SW 1271 (cell line): ENCODE measurements around the gene CCDC91.
A peak's percentile ranks its signal among the peaks of the same experiment; 100 is the strongest.
"Not testable (repeated sequence)": the region's sequence is repeated elsewhere in the genome, so short reads cannot be mapped to it uniquely, and the experiment has no call there.

Experiments
- DNase-seq, 2 experiments: peaks; one replicate each; lab custom pipeline; 2025; lab: John Stamatoyannopoulos, UW

Gene CCDC91

GRCh38 chr12:28459481-28459880, 269.2 kb downstream of the CCDC91 start:
- DNase-seq = no peak

- DNase-seq = no peak
These were observed 270.3 kb downstream of the CCDC91 start for GRCh38 chr12:28460420-28461130.

GRCh38 chr12:28463396-28463795, 273.1 kb downstream of the CCDC91 start:
- no peak for DNase-seq

GRCh38 chr12:28471762-28472161, 281.5 kb downstream of the CCDC91 start:
- DNase-seq = not testable (repeated sequence)

- DNase-seq = not testable (repeated sequence)
These were observed 285.9 kb downstream of the CCDC91 start for GRCh38 chr12:28476206-28476605.

GRCh38 chr12:28479097-28479496, 288.8 kb downstream of the CCDC91 start:
- DNase-seq = not testable (repeated sequence)

- no peak for DNase-seq
These were observed 289.4 kb downstream of the CCDC91 start for GRCh38 chr12:28479683-28480082.

- DNase-seq = no peak
These were observed 293.9 kb downstream of the CCDC91 start for GRCh38 chr12:28484156-28484555.

GRCh38 chr12:28486521-28486920, 296.3 kb downstream of the CCDC91 start:
- DNase-seq = no peak

GRCh38 chr12:28489246-28489645, 299.0 kb downstream of the CCDC91 start:
- DNase-seq = no peak

GRCh38 chr12:28497889-28498411, 307.7 kb downstream of the CCDC91 start:
- peak in 1 of 2 experiments; percentile 12 for DNase-seq

GRCh38 chr12:28498850-28499249, 308.6 kb downstream of the CCDC91 start:
- no peak for DNase-seq

GRCh38 chr12:28500373-28501024, 310.2 kb downstream of the CCDC91 start:
- no peak for DNase-seq

- DNase-seq = no peak
These were observed 316.0 kb downstream of the CCDC91 start for GRCh38 chr12:28506271-28506670.

GRCh38 chr12:28507033-28507432, 316.8 kb downstream of the CCDC91 start:
- DNase-seq = peak in 1 of 2 experiments; percentile 42

- DNase-seq = no peak
These were observed 317.6 kb downstream of the CCDC91 start for GRCh38 chr12:28507867-28508266.

- DNase-seq = no peak
These were observed 322.1 kb downstream of the CCDC91 start for GRCh38 chr12:28512406-28512805.

- DNase-seq = no peak
These were observed 322.6 kb downstream of the CCDC91 start for GRCh38 chr12:28512876-28513275.

GRCh38 chr12:28513983-28514382, 323.7 kb downstream of the CCDC91 start:
- DNase-seq = no peak

GRCh38 chr12:28517101-28517500, 326.8 kb downstream of the CCDC91 start:
- DNase-seq = no peak

GRCh38 chr12:28527631-28528249, 337.5 kb downstream of the CCDC91 start:
- no peak for DNase-seq

GRCh38 chr12:28535216-28535615, 345.0 kb downstream of the CCDC91 start:
- peak in 1 of 2 experiments; percentile 21 for DNase-seq

GRCh38 chr12:28536088-28536487, 345.8 kb downstream of the CCDC91 start:
- DNase-seq = peak in 1 of 2 experiments; percentile 17
